H1 (cell line): ENCODE data around the gene DACT3. TPM values are rescaled to one million over a fixed set of nuclear protein-coding genes. Genes with fewer than 3 reads are reported as not detected.

ENCODE experiments used
- polyA plus RNA-seq, 7 experiments: library from polyadenylated mRNA; depleted of rRNA in 3 of 7; stranded (reverse) in 5 of 7; unstranded in 2 of 7; fragments of >200 nt in 5 of 7; fragments of 200-250 nt in 2 of 7; gene quantifications; 1 replicate in 5 of 7; 2 replicates in 1 of 7; 4 replicates in 1 of 7; pipeline versions ENCODE4 v1.2.1 to v1.2.3, GENCODE V29; 2011 to 2013; ENCODE audit warnings: missing spikeins in 2 of 7, mixed read lengths in 2 of 7
- total RNA-seq: library from RNA; stranded (reverse); fragmentation: NEBNext Ultra II Directional; extraction: Animal tissue kit (Norgen Biotek cat#: 25700); gene quantifications from 2 replicates; pipeline ENCODE4 v1.2.1, GENCODE V29; 2021
- TF ChIP-seq, protein P1 (sequence below): fragments of 300-600 bp; sonication (generic); IDR thresholded peaks from 2 replicates; pipeline ENCODE4 v1.7.1; 2012; ENCODE audit warnings: low read length, moderate library complexity, mild to moderate bottlenecking, inconsistent platforms; ENCODE audit not compliant: insufficient replicate concordance

The DACT3 gene
- total and polyA plus RNA-seq, 2 of the 8 experiments (the other 6 are each of a cell fraction or from before 2014, with no cell fraction given): 1.8 to 2.0 TPM

DNA sequence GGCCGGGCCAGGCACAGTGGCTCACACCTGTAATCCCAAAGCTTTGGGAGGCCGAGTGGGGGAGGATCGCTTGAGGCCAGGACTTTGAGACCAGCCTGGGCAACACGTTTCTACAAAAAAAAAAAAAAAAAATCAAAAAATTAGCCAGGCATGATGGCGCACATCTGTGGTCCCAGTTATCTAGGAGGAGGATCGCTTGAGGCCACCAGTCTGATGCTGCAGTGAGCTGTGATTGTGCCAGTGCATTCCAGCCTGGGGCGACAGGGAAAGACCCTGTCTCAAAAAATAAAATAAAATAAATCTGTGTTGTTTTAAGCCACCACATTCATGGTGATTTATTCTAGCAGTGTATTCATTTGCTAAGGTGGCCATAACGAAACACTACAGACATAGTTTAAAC is 4.1 kb upstream of the DACT3 start (continued):
- TF ChIP-seq, protein P1, sequence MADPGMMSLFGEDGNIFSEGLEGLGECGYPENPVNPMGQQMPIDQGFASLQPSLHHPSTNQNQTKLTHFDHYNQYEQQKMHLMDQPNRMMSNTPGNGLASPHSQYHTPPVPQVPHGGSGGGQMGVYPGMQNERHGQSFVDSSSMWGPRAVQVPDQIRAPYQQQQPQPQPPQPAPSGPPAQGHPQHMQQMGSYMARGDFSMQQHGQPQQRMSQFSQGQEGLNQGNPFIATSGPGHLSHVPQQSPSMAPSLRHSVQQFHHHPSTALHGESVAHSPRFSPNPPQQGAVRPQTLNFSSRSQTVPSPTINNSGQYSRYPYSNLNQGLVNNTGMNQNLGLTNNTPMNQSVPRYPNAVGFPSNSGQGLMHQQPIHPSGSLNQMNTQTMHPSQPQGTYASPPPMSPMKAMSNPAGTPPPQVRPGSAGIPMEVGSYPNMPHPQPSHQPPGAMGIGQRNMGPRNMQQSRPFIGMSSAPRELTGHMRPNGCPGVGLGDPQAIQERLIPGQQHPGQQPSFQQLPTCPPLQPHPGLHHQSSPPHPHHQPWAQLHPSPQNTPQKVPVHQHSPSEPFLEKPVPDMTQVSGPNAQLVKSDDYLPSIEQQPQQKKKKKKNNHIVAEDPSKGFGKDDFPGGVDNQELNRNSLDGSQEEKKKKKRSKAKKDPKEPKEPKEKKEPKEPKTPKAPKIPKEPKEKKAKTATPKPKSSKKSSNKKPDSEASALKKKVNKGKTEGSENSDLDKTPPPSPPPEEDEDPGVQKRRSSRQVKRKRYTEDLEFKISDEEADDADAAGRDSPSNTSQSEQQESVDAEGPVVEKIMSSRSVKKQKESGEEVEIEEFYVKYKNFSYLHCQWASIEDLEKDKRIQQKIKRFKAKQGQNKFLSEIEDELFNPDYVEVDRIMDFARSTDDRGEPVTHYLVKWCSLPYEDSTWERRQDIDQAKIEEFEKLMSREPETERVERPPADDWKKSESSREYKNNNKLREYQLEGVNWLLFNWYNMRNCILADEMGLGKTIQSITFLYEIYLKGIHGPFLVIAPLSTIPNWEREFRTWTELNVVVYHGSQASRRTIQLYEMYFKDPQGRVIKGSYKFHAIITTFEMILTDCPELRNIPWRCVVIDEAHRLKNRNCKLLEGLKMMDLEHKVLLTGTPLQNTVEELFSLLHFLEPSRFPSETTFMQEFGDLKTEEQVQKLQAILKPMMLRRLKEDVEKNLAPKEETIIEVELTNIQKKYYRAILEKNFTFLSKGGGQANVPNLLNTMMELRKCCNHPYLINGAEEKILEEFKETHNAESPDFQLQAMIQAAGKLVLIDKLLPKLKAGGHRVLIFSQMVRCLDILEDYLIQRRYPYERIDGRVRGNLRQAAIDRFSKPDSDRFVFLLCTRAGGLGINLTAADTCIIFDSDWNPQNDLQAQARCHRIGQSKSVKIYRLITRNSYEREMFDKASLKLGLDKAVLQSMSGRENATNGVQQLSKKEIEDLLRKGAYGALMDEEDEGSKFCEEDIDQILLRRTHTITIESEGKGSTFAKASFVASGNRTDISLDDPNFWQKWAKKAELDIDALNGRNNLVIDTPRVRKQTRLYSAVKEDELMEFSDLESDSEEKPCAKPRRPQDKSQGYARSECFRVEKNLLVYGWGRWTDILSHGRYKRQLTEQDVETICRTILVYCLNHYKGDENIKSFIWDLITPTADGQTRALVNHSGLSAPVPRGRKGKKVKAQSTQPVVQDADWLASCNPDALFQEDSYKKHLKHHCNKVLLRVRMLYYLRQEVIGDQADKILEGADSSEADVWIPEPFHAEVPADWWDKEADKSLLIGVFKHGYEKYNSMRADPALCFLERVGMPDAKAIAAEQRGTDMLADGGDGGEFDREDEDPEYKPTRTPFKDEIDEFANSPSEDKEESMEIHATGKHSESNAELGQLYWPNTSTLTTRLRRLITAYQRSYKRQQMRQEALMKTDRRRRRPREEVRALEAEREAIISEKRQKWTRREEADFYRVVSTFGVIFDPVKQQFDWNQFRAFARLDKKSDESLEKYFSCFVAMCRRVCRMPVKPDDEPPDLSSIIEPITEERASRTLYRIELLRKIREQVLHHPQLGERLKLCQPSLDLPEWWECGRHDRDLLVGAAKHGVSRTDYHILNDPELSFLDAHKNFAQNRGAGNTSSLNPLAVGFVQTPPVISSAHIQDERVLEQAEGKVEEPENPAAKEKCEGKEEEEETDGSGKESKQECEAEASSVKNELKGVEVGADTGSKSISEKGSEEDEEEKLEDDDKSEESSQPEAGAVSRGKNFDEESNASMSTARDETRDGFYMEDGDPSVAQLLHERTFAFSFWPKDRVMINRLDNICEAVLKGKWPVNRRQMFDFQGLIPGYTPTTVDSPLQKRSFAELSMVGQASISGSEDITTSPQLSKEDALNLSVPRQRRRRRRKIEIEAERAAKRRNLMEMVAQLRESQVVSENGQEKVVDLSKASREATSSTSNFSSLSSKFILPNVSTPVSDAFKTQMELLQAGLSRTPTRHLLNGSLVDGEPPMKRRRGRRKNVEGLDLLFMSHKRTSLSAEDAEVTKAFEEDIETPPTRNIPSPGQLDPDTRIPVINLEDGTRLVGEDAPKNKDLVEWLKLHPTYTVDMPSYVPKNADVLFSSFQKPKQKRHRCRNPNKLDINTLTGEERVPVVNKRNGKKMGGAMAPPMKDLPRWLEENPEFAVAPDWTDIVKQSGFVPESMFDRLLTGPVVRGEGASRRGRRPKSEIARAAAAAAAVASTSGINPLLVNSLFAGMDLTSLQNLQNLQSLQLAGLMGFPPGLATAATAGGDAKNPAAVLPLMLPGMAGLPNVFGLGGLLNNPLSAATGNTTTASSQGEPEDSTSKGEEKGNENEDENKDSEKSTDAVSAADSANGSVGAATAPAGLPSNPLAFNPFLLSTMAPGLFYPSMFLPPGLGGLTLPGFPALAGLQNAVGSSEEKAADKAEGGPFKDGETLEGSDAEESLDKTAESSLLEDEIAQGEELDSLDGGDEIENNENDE: no peak
